Measurements from ENCODE around the gene GNAI3. TPM values are rescaled to one million over a fixed set of nuclear protein-coding genes. Genes with fewer than 3 reads are reported as not detected.

The GNAI3 gene
- polyA plus RNA-seq, 1 experiment = 14.8 TPM

GRCh38 chr1:109569323-109569722 is 20.9 kb downstream of the GNAI3 start:
- Histone ChIP-seq H3K27ac (ENCODE audit: low read depth, low read length) (no peak overlapping the region), H3K9me3 (ENCODE audit: control insufficient read depth, insufficient read depth, low read length) (no peaks in the 10 kb centered on the region), H3K27me3 (ENCODE audit: control insufficient read depth, insufficient read depth, low read length) (no peaks in the 10 kb centered on the region), H3K4me3 (ENCODE audit: low read depth, low read length) (no peak overlapping the region)
- DNase-seq (ENCODE audit: low read depth, low spot score) = no peak
- CTCF ChIA-PET = interaction anchor here (0.5 to 1.7 kb wide), 6 partner anchors 11 to 654 kb away, joined by 3 to 6 read pairs (median 4); no protein-coding TSS in a partner anchor
- TF ChIP-seq CTCF (IDR thresholded peaks at IDR 0.05; ENCODE audit: low read depth, low read length) = no peak
- POLR2A ChIA-PET = interaction anchor here (0.6 to 1.3 kb wide), 2 partner anchors 20 to 21 kb away, joined by 3 read pairs; no protein-coding TSS in a partner anchor

- H3K4me3 ChIP-seq (ENCODE audit: low read depth, low read length) = no peak overlapping the region
- H3K27ac ChIP-seq (ENCODE audit: low read depth, low read length) = no peak overlapping the region
- POLR2A ChIA-PET = interaction anchor here (1.4 kb wide), 1 partner anchor 22 kb away, joined by 6 read pairs; the partner anchor contains the start of gene GNAI3
- H3K27me3 ChIP-seq (ENCODE audit: control insufficient read depth, insufficient read depth, low read length) = no peaks in the 10 kb centered on the region
- H3K9me3 ChIP-seq (ENCODE audit: control insufficient read depth, insufficient read depth, low read length) = no peaks in the 10 kb centered on the region
- CTCF ChIA-PET = interaction anchor here (1.0 to 1.6 kb wide), 2 partner anchors 25 to 69 kb away, joined by 3 to 6 read pairs; no protein-coding TSS in a partner anchor
- no peak for TF ChIP-seq CTCF (IDR thresholded peaks at IDR 0.05; ENCODE audit: low read depth, low read length)
- DNase-seq (ENCODE audit: low read depth, low spot score) = no peak
These were observed 22.0 kb downstream of the GNAI3 start for GRCh38 chr1:109570414-109570813.

- ChIA-PET POLR2A (no interaction called here), CTCF (interaction anchor here (0.7 kb wide), 1 partner anchor 1094 kb away, joined by 3 read pairs; no protein-coding TSS in a partner anchor)
- no peak for TF ChIP-seq CTCF (IDR thresholded peaks at IDR 0.05; ENCODE audit: low read depth, low read length)
- peak; percentile 26 for DNase-seq (ENCODE audit: low read depth, low spot score)
- Histone ChIP-seq H3K4me3 (ENCODE audit: low read depth, low read length) (no peak overlapping the region), H3K27ac (ENCODE audit: low read depth, low read length) (no peak overlapping the region), H3K27me3 (ENCODE audit: control insufficient read depth, insufficient read depth, low read length) (no peaks in the 10 kb centered on the region), H3K9me3 (ENCODE audit: control insufficient read depth, insufficient read depth, low read length) (no peaks in the 10 kb centered on the region)
These were observed 25.4 kb downstream of the GNAI3 start for GRCh38 chr1:109573785-109574184.

DNA sequence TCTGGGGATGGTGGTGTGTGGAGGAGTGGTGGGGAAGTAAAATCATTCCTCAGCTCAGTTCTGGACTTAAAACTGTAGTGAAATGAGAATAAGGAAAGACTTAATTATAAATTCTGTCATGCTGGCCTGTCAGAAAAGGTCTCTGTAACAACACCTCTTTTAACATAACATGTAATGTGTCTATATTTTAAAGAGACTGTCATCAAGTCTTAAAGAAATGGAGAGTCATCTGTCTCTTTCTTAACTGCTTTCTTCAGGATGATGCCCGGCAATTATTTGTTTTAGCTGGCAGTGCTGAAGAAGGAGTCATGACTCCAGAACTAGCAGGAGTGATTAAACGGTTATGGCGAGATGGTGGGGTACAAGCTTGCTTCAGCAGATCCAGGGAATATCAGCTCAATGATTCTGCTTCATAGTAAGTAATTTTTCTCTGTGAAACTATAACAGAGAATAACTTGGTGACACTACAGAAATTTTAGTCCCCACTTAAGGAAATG is 30.6 kb downstream of the GNAI3 start:
- CTCF ChIA-PET = interaction anchor here (1.2 to 2.6 kb wide), 2 partner anchors 33 to 61 kb away, joined by 6 to 10 read pairs; no protein-coding TSS in a partner anchor
- Histone ChIP-seq H3K27me3 (ENCODE audit: control insufficient read depth, insufficient read depth, low read length) (no peaks in the 10 kb centered on the region), H3K4me3 (ENCODE audit: low read depth, low read length) (no peak overlapping the region), H3K9me3 (ENCODE audit: control insufficient read depth, insufficient read depth, low read length) (no peaks in the 10 kb centered on the region), H3K27ac (ENCODE audit: low read depth, low read length) (no peak overlapping the region)
- POLR2A ChIA-PET = interaction anchor here (2.0 kb wide), 1 partner anchor 31 kb away, joined by 11 read pairs; the partner anchor contains the start of gene GNAI3
- no peak for TF ChIP-seq CTCF (IDR thresholded peaks at IDR 0.05; ENCODE audit: low read depth, low read length)
- DNase-seq (ENCODE audit: low read depth, low spot score) = no peak

DNA sequence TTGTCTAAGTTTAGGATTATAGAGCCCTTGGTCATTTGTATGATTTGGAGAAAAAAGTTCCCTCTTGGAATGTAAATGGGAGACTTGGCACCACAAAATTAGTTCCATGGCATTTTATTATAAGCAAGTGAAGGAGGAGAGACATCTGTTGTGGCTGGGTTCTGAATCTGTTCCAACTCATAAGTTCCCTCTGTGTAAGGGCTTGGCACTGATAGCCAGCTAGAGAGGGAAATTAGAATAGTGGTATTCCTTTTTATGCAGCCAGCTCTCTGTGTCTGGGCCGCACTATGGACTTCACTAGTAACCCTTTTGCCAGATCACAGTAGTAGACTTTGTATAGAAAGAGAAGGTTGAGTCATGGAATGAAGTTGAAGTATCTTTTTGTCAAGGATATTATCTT is 31.1 kb downstream of the GNAI3 start:
- DNase-seq (ENCODE audit: low read depth, low spot score) = no peak
- no peak for TF ChIP-seq CTCF (IDR thresholded peaks at IDR 0.05; ENCODE audit: low read depth, low read length)
- H3K27ac ChIP-seq (ENCODE audit: low read depth, low read length) = no peak overlapping the region
- H3K9me3 ChIP-seq (ENCODE audit: control insufficient read depth, insufficient read depth, low read length) = no peaks in the 10 kb centered on the region
- CTCF ChIA-PET = interaction anchor here (1.2 to 2.6 kb wide), 2 partner anchors 33 to 60 kb away, joined by 6 to 10 read pairs; no protein-coding TSS in a partner anchor
- POLR2A ChIA-PET = interaction anchor here (1.0 to 2.0 kb wide), 2 partner anchors 15 to 31 kb away, joined by 8 to 11 read pairs; partner anchors contain the start of gene GNAI3
- no peak overlapping the region for H3K4me3 ChIP-seq (ENCODE audit: low read depth, low read length)
- H3K27me3 ChIP-seq (ENCODE audit: control insufficient read depth, insufficient read depth, low read length) = no peaks in the 10 kb centered on the region
